Stimulated activated memory B cell treated with anti-CD40 and anti-IgM and Interleukin-4, amounts not matched to agents 10 μg/mL and 1 μg/mL and 100 μg/mL, for 72 hours (primary cell): ENCODE data around the gene AMMECR1.

ENCODE experiments used
- ATAC-seq: fragments of 150-1000 bp; cut with Tn5 transposase; 2 replicates; pipeline ENCODE4 v1.10.0; 2021
- H3K27ac Mint-ChIP-seq: one replicate; pipeline ENCODE4 v1.8.0; 2022; ENCODE audit warnings: mild to moderate bottlenecking, mixed read lengths
- H3K27me3 Mint-ChIP-seq: one replicate; pipeline ENCODE4 v1.8.0; 2022; ENCODE audit warnings: mixed read lengths
- H3K36me3 Mint-ChIP-seq: one replicate; pipeline ENCODE4 v1.8.0; 2022; ENCODE audit warnings: mixed read lengths
- H3K4me1 Mint-ChIP-seq: one replicate; pipeline ENCODE4 v1.8.0; 2022; ENCODE audit warnings: mixed read lengths
- H3K4me3 Mint-ChIP-seq: one replicate; pipeline ENCODE4 v1.8.0; 2022; ENCODE audit warnings: mild to moderate bottlenecking, moderate library complexity, mixed read lengths
- H3K9me3 Mint-ChIP-seq: one replicate; pipeline ENCODE4 v1.8.0; 2022; ENCODE audit warnings: mixed read lengths

The AMMECR1 gene

DNA sequence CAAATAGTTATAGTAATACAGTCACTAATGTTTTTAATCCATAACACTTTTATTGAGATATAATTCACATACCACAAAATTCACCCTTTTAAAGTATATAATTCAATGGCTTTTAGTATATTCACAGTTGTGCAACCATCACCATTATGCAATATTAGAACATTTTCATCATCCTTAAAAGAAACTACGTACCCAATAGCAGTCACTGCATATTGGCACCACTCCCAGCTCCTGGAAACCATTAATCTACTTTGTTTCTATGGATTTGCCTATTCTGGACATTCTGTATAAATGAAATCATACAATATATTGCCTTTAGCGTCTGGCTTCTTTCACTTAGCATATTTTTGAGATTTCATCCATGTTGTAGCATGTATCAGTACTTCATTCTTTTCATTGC lies 99.3 kb downstream of the AMMECR1 start:
- peaks cover 5% of the 10 kb centered on the region for H3K36me3 Mint-ChIP-seq
- no peaks in the 10 kb centered on the region for H3K27me3 Mint-ChIP-seq
- ATAC-seq = no peak
- H3K9me3 Mint-ChIP-seq = no peaks in the 10 kb centered on the region
- H3K27ac Mint-ChIP-seq = no peak overlapping the region
- no peak overlapping the region for H3K4me3 Mint-ChIP-seq
- peaks cover 6% of the 10 kb centered on the region for H3K4me1 Mint-ChIP-seq

DNA sequence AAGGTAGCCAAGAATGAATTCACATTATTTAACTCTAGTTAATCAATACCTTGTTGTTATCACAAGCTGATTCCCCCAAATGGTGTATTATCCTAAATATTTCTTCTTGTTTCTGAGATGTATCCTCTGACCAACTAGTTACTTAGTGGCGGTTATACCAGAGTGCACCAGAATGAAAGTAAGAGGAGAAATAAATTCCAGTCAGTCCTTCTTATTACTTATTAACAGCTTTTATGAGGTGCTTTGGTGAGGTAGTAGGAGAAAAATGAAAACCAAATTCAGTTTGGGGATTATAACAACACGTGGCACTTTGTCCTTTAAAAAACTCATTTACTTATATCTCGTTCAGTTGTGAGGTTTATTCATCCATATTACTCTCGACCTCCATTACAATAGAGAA lies 101.9 kb downstream of the AMMECR1 start:
- peaks cover 5% of the 10 kb centered on the region for H3K36me3 Mint-ChIP-seq
- peaks cover 6% of the 10 kb centered on the region for H3K4me1 Mint-ChIP-seq
- H3K27ac Mint-ChIP-seq = no peak overlapping the region
- H3K9me3 Mint-ChIP-seq = no peaks in the 10 kb centered on the region
- no peaks in the 10 kb centered on the region for H3K27me3 Mint-ChIP-seq
- ATAC-seq = no peak
- H3K4me3 Mint-ChIP-seq = no peak overlapping the region

DNA sequence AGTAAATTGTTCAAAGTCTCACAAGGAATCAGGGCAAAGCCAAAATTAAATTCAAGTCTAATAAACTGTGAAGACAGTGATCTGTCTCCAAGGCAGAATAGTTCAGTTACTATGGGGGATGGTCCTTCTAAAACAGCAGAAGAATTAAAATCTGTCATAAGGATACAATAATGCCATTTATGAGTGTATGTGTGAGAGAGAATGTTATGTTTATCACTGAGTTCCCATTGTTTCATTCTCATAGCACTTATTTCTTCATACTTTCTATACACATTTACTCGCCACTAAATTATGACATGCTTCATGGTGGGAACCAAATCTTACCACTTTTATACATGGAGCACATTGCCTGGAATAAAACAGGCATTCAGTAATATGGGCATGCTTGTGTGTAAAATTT lies 102.5 kb downstream of the AMMECR1 start:
- H3K9me3 Mint-ChIP-seq = no peaks in the 10 kb centered on the region
- no peak overlapping the region for H3K27ac Mint-ChIP-seq
- no peak overlapping the region for H3K4me3 Mint-ChIP-seq
- ATAC-seq = no peak
- no peaks in the 10 kb centered on the region for H3K27me3 Mint-ChIP-seq
- H3K4me1 Mint-ChIP-seq = peaks cover 6% of the 10 kb centered on the region
- H3K36me3 Mint-ChIP-seq = peaks cover 5% of the 10 kb centered on the region

DNA sequence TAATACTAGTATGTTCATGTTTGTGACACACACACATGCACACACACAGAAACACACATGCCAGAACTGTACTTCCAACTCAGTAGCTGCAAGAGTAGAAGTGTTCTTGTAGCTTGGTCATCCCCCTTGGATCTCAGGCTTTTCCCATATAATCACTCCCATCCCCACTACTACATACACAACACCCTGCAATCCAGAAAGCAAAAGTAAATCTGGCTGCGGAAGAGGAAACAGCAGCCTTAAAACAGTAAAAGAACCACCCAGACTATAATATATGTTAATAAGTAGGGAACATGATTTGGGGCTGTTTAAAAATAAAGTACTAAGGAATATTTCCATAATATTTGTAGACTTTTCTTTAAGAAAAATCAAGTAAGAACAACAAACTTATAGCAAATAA lies 103.2 kb downstream of the AMMECR1 start:
- Mint-ChIP-seq H3K4me1 (peaks cover 6% of the 10 kb centered on the region), H3K36me3 (peaks cover 5% of the 10 kb centered on the region), H3K9me3 (no peaks in the 10 kb centered on the region), H3K27ac (no peak overlapping the region), H3K27me3 (no peaks in the 10 kb centered on the region), H3K4me3 (no peak overlapping the region)
- no peak for ATAC-seq

DNA sequence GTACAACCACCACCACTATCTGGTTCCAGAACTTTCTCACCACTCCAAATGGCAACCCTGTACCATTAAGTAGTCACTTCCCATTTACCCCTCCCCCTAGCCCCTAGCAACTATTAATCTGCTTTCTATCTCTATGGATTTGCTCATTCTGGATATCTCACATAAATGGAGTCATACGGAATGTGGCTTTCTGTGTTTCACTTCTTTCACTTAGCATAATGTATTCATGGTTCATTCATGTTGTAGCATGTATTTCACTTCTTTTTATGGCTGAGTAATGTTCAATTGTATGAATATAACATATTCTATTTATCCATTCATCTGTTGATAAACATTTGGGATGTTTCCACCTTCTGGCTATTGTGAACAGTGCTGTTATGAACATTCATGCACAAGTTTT lies 104.7 kb downstream of the AMMECR1 start:
- peaks cover 6% of the 10 kb centered on the region for H3K4me1 Mint-ChIP-seq
- no peaks in the 10 kb centered on the region for H3K9me3 Mint-ChIP-seq
- ATAC-seq = no peak
- H3K4me3 Mint-ChIP-seq = no peak overlapping the region
- no peak overlapping the region for H3K27ac Mint-ChIP-seq
- H3K27me3 Mint-ChIP-seq = no peaks in the 10 kb centered on the region
- peaks cover 5% of the 10 kb centered on the region for H3K36me3 Mint-ChIP-seq

DNA sequence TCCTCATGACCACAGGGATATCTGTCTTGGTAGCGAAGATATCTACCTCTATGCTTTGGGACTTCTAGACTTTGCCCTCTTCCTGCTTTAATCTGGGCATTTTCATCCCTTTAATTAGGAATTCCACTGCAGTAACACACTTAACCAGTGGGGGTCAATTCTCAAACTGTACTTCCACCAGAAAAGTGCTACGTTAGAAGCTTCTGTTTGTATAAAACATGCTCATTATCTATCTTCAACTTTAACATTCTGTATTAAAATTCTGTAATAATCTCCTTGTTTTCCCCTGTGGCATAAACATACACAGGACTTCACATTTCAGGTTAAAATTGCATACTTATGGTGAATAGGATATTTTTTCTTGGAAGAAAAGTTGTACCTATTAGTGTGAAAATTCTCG lies 105.6 kb downstream of the AMMECR1 start:
- peaks cover 1% of the 10 kb centered on the region for H3K4me1 Mint-ChIP-seq
- no peak for ATAC-seq
- H3K27me3 Mint-ChIP-seq = no peaks in the 10 kb centered on the region
- peaks cover 5% of the 10 kb centered on the region for H3K36me3 Mint-ChIP-seq
- H3K27ac Mint-ChIP-seq = no peak overlapping the region
- no peak overlapping the region for H3K4me3 Mint-ChIP-seq
- no peaks in the 10 kb centered on the region for H3K9me3 Mint-ChIP-seq

DNA sequence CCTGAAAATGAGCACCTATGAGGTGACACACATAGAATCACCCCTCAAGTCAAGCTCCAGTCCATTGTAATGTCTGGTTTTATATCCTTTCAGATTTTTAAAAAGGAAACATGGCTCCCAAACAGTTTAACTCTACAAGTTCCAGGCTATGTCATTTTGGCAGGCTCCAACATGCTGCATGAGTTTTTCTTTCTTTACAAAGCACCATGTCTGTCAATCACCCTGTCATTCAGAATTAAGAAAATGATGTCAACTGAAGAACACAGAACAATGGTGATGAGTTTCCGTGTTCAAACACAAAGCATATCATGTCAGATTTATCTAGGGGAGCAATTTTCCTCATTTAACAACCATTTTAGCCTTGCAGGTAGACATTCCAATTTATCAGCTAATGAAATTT lies 106.5 kb downstream of the AMMECR1 start:
- no peaks in the 10 kb centered on the region for H3K27me3 Mint-ChIP-seq
- H3K9me3 Mint-ChIP-seq = no peaks in the 10 kb centered on the region
- H3K4me1 Mint-ChIP-seq = no peaks in the 10 kb centered on the region
- H3K4me3 Mint-ChIP-seq = no peak overlapping the region
- H3K27ac Mint-ChIP-seq = no peak overlapping the region
- no peak for ATAC-seq
- peaks cover 5% of the 10 kb centered on the region for H3K36me3 Mint-ChIP-seq

DNA sequence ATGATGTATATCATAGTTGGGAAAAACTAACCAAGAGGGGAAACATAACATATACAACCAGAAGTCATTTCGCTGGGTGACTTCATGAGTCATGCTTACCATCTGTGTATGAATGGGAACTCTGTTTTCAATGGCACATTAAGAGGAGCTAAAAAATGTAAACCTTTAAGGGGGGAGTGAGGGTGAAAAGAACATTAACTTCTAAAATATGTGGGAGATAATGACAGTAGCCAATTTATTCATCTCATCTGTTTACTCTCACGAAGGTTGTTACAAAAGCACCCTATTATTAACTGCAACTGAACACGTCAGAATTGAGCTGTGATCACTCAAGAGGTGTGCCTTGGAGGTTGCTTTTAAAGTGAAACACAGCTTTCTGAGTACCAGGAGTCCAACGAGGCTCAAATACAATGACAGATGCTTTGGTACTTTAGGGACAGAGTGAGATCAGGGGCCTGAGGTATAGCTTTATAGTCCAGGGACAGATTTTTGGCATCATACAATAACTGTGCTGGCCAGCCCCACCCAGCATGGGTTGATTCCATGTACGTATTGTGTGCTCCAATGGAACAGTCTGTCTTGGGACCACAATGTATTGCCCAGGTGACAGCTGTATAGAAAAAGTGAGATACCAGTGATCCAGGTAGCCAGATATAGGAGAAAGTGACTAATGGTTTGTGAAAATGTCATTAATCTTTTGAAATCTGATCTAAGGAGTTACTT lies 107.3 kb downstream of the AMMECR1 start:
- ATAC-seq = no peak
- Mint-ChIP-seq H3K36me3 (peaks cover 5% of the 10 kb centered on the region), H3K4me3 (no peak overlapping the region), H3K4me1 (no peaks in the 10 kb centered on the region), H3K9me3 (no peaks in the 10 kb centered on the region), H3K27ac (no peak overlapping the region), H3K27me3 (no peaks in the 10 kb centered on the region)

DNA sequence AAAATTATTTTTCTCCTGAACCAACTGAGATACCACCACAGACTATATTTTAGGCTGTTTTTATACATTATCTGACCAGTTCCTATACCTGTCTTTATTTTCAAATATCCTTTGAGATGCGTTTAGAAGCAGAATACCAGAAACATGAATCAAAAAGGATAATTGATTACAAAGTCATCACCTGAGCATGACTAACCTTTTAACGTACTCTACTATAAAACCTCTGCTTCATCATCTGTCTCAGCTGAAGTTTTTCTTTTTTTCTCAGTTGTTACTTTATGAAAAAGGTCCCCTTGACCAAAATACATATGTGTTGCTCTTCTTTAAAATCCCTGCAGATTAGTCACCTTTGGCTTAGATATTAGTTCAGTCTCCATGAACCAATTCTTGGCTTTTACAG lies 109.8 kb downstream of the AMMECR1 start:
- Mint-ChIP-seq H3K27me3 (no peaks in the 10 kb centered on the region), H3K9me3 (no peaks in the 10 kb centered on the region), H3K27ac (no peak overlapping the region), H3K4me1 (no peaks in the 10 kb centered on the region), H3K4me3 (no peak overlapping the region), H3K36me3 (no peaks in the 10 kb centered on the region)
- no peak for ATAC-seq

DNA sequence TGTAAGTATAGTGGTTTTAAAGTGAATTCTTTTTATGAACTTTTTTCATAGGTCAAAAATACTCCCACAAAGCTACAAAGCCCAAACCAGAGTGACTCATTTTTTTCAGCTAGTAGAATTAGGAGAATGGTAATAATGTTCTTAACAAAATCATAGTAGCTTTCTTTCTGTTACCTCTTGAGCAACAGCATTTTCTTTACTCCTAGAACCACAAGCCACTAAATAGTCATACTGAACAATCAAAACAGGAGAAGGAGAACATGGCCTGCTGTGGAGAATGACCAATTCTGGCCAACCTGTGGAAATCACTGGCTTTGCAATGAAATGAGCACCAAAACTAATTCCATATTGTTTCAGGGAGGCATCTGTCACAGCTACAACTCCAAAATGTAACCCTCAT lies 112.9 kb downstream of the AMMECR1 start:
- Mint-ChIP-seq H3K36me3 (no peaks in the 10 kb centered on the region), H3K27ac (no peak overlapping the region), H3K9me3 (no peaks in the 10 kb centered on the region), H3K27me3 (no peaks in the 10 kb centered on the region), H3K4me3 (no peak overlapping the region), H3K4me1 (no peaks in the 10 kb centered on the region)
- no peak for ATAC-seq

DNA sequence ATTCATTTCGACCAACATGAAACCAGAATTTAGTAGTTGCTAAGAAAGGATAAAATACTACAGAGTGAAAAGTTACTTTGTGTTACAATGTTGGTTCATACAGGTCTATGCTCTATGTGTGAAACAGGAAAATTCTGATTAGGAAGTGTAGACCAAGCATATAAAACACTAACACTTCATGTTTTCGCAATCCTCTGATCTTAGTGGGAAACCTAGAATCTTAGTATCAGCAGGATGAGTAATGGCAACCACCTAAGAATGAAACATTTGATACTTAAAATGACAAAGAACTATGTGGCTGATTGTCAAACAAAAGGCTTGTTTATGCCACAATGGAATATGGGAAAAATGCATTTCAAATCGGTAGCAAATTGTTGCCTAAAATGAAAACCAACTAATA lies 116.1 kb downstream of the AMMECR1 start:
- H3K36me3 Mint-ChIP-seq = no peaks in the 10 kb centered on the region
- no peaks in the 10 kb centered on the region for H3K9me3 Mint-ChIP-seq
- no peaks in the 10 kb centered on the region for H3K4me1 Mint-ChIP-seq
- no peak for ATAC-seq
- H3K27me3 Mint-ChIP-seq = no peaks in the 10 kb centered on the region
- no peak overlapping the region for H3K27ac Mint-ChIP-seq
- H3K4me3 Mint-ChIP-seq = no peak overlapping the region

DNA sequence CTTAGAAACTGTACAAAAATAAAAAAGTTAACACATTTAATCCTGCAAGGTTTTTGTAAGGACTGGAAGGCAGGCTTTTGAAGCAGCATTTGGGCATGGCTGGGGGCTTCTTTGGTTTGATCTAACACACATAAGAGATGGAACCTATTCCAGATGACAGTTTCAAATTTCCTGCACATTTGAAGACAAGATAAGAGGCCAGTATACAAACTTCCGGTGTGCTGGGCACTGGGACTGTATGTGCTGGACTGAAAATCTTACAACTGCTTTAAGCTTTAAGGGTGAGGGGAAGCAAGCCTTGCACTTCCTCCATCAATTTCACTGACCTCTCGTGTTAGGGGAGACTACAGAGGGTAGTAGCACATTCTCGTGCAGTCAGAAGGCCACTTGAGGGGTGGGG lies 122.9 kb downstream of the AMMECR1 start:
- Mint-ChIP-seq H3K27ac (no peak overlapping the region), H3K4me1 (no peaks in the 10 kb centered on the region), H3K27me3 (no peaks in the 10 kb centered on the region), H3K9me3 (no peaks in the 10 kb centered on the region), H3K36me3 (no peaks in the 10 kb centered on the region), H3K4me3 (no peak overlapping the region)
- no peak for ATAC-seq

DNA sequence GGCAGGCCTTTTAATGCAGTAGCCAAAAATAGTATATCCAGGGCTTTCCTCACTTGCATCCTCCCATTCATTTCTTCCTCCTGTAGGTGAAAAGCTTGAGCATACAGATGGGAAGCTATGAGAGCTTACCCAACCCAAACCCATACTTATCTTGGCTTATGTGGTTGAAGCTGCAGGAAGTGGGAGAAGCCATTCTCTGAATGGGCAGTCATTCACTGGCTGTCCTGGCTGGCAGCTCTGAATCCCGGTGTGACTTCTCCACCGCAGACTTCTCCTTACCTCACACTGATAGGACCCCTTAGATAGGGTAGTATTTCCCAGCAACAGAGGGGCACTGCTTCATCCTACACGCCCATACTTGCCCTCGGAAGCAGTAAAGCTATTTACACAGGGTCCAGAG lies 125.4 kb downstream of the AMMECR1 start:
- Mint-ChIP-seq H3K9me3 (no peaks in the 10 kb centered on the region), H3K4me3 (no peak overlapping the region), H3K27ac (no peak overlapping the region), H3K27me3 (no peaks in the 10 kb centered on the region), H3K36me3 (no peaks in the 10 kb centered on the region), H3K4me1 (peaks cover 10% of the 10 kb centered on the region)
- no peak for ATAC-seq

DNA sequence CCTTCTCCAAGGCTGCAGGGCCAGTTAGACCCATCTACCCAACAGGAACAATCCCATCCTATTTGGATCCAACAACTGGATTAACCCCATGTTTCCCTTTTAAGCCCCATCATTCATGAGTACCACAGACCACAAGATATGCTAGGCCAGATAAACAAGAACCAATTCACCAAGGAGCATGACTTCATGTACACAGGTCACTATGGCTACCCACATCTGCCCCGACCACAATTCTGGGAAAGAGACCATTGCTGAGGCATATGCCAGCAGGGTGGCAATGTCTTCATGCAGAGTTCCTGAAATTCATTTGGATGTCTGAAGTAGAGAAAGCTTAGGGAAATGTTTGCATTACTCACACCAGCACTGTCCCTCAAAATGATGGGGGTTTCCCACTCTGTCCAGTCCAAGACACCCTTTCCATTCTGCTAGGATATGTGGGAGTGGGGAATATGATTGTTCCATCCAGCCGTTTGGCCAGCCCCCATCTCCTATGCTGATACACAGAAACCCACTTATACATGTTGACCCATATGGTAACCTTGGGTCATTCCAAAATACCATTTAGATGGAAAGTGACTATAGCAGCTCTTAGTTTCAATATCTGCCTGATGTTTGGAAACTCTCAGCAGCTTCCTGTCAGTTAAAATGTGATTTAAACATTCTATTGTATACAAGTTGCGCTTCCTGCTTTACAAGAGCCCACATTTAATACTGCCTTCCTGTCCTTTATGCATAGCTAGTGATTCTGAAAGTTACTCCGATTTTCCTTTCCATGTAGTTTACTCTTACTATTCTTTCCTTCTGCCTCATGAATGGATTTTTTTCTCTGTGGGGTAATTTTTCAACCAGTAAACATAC lies 129.0 kb downstream of the AMMECR1 start:
- no peak overlapping the region for H3K4me3 Mint-ChIP-seq

DNA sequence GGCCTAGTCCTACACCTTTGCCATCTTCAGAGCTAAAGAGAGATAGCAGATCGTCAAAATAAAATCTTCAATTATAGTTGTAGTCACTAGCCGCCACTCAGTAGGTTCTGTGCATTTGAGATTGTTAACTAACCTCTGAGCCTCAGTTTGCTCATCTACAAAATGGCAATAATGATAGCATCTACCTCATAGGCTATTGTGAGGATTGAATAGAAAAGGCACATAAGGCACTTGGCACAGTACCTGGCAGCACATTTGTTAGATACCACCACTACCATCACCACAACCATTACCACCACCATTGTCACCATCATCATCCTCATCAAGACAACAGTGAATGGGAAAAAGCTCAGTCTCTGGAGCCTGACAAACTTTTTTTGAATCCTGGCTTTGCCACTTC lies 134.6 kb downstream of the AMMECR1 start:
- Mint-ChIP-seq H3K36me3 (peaks cover 20% of the 10 kb centered on the region), H3K27me3 (no peaks in the 10 kb centered on the region), H3K9me3 (peaks cover 6% of the 10 kb centered on the region), H3K4me1 (no peaks in the 10 kb centered on the region), H3K4me3 (no peak overlapping the region), H3K27ac (no peak overlapping the region)
- no peak for ATAC-seq

More for the DNA sequence above, 129.0 kb downstream of the AMMECR1 start:
- Mint-ChIP-seq H3K9me3 (peaks cover 5% of the 10 kb centered on the region), H3K27ac (no peak overlapping the region), H3K36me3 (peaks cover 5% of the 10 kb centered on the region), H3K27me3 (no peaks in the 10 kb centered on the region), H3K4me1 (peaks cover 10% of the 10 kb centered on the region)
- no peak for ATAC-seq

DNA sequence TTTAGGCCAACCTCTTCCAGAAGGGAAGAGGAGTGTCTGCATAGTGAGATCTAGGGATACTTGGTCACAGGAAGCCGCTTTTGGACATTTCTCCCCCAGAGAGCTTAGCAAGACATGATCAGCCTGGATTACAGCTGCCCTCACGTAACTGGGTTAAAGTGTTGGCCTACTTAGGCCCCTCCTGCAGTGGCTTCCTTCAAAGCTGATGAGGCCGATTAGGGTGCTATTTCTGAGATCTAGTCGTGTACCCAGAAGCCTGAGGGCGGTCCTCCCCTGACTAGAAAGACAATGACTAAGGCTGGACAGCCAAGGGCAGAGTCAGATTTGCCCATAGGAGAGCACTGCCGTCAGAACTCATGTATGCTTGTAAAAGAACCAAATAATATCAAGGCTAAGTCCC lies 135.0 kb downstream of the AMMECR1 start:
- Mint-ChIP-seq H3K4me3 (no peak overlapping the region), H3K4me1 (no peaks in the 10 kb centered on the region), H3K27me3 (no peaks in the 10 kb centered on the region), H3K9me3 (peaks cover 6% of the 10 kb centered on the region), H3K27ac (no peak overlapping the region), H3K36me3 (peaks cover 20% of the 10 kb centered on the region)
- ATAC-seq = no peak
